Non-pigmented ciliary epithelial cell (primary cell): ENCODE measurements around the gene SERPINB2.
"Not testable (repeated sequence)": the region's sequence is repeated elsewhere in the genome, so short reads cannot be mapped to it uniquely, and the experiment has no call there.

Experiments used
- DNase-seq: peaks from one replicate; pipeline ENCODE4 v3.0.0-alpha.2; 2010; ENCODE audit warnings: low read depth

The SERPINB2 gene

DNA sequence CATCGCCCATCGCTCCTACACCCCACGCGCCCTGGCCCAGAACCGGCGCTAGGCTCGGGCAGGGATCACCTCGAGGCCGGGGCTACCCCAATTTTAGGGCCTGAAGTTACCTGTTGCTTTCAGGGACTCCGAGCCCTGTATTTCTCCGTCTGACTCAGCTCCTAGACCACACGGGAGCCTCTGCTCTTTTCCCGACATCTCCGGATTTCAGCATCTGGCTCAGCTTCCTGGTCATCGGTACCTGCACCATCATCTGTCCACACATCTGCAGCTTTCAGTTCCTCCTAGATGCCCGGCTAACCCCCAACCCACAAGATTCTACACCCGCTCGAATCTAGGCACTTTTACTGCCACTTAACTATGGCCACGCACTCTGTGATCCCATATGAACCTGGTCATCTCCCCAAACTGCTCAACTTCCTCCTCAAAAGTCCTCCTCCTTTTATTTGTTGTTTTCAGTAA lies 49.5 kb downstream of the SERPINB2 start:
- DNase-seq, result no peak

DNA sequence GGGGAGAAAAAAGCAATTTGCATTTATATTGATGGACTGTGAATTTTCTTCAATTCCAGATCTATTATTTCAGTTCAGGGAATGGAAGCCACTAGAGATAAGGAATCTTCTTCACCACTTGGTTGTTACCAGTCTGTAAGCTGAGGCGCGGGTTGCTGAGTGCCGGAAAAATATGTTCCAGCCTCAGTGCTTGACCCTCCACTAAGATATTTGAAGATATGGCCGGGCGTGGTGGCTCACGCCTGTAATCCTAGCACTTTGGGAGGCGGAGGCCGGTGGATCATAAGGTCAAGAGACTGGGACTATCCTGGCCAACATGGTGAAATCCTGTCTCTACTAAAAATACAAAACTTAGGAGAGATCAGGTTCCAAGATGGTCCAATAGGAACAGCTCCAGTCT lies 52.5 kb downstream of the SERPINB2 start:
- DNase-seq, result no peak

DNA sequence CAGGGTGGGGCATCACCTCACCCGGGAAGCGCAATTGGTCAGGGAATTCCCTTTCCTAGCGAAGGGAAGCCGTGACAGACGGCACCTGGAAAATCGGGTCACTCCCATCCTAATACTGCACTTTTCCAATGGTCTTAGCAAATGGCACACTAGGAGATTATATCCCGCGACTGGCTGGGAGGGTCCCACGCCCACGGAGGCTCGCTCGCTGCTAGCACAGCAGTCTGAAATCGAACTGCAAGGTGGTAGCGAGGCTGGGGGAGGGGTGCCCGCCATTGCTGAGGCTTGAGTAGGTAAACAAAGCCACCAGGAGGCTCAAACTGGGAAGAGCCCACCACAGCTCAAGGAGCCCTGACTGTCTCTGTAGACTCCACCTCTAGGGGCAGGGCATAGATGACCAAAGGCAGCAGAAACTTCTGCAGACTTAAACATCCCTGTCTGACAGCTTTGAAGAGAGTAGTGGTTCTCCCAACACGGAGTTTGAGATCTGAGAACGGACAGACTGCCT lies 53.1 kb downstream of the SERPINB2 start:
- DNase-seq, result not testable (repeated sequence)

DNA sequence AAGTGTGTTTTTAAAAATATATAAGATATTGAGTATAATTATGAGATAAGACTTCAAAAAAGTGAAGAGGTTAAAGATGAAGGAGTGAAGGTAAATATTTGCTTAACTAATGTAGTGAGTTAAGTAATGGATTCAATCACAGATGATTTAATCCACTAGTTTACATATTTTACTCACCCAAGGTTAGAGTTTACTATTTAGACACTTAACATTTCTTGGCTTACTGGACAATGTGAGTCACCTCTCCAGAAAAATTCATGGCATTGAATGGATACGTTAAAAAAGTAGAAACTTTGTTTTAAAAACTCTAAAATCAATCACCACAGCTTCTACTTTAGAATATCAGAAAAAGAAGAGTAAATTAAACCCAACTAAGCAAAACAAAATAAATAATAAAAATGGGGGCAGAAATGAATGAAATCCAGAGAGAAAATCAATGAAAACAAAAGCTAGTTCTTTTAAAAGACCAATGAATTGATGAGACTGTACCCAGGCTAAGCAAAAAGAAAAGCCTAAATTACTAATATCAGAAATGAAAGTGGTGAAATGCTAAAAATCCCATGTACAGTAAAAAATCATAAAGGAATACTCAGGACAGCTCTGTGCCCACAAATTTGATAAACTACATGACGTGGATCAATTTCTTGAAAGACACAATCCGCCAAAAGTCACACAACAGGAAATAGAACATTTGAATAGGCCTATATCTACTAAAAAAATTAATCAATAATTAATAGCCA lies 59.7 kb downstream of the SERPINB2 start:
- no peak for DNase-seq

DNA sequence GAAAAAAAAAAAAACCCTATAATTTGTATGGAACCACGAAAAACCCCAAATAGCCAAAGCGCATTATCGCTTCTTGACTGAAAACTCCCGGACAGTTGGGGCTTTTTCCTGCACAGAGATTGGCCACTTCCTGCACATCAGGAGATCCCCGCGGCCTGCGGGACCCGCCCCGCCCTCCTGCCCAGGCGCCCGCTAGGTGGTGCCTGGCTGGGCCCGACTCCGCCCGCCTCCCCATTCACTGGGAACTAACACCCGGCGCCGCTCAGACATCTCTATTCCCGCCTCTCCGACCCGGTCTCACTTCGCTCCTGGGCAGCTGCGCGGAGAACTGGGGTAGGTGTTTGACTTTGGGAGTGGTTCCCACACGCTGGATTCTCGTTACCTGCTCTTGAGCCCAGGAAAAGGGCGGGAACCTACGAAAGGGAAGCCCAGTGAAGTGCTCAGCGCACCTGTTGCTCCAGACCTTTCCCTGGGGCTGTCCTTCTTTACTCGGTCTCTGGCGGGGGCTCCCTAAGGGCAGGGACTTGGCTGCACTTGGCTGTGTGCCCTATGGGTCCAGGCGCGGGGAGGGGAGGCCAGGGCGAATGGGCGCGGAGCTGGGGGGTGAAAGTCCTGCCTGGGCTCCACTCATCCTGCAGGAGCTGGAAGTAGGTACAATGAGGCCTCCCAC lies 61.7 kb downstream of the SERPINB2 start, which contains the start of gene HMSD:
TSS of gene HMSD (plus strand) at position 234 of the 670 bp plus-strand sequence. CDS start 4,155 bp downstream, outside the sequence.
- no peak for DNase-seq

DNA sequence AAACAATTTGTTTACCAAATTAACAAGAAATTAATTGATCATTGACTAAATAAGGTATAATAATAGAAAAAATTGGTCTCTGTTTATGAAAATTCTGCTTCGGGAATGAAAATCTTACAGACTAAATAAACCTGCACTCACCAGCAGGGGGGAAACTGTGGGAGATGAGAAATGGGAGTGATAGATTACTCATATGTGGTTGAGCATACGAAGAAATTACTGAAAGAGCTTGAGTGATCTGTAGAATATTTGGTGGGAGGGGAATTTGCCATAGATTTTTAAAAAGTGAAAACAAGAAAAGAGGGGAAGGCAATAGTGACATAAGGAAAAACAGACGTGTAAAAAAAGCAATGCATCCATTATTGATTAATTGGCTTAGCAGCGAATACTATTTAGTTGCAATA lies 63.8 kb downstream of the SERPINB2 start:
- no peak for DNase-seq
